Measurements from ENCODE around the gene TANC1.

TANC1 gene

DNA sequence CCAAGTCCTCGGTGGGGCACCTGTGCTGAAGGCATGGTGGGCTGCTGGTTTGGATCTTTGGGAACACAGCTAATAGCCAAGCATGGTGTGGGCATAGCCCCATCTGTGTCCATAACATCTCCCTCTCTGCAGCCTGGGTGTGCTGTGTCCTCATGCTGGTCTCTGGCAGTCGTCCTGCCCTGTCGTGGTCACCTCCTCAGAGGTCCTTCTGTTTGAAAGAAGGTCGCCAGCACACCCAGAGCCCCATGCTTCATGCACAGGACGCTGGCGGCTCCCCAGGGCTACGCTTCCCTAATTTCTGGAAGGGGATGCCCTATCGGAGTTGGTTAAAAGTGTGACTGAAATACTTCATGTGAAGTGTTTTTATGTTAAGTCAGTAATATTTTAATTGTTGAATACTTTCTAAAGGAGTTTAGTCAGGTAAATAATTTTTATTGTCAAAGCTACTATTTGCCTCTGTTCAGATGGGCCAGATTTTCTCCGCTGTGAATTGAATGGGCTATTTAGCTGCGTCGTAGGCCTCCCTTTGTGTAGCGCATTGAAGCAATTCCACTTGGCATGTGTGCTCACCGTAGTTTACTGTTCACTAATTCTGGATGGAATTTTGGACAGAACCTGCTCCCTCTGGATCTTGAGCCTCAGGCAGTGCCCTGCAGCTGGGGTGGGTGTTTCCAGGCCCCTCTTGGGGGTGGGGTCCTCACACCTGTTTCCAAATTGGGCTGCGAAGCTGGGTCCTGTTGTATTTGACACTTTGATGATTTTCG, 236.1 kb downstream of the TANC1 start:
- no peak for DNase-seq

DNA sequence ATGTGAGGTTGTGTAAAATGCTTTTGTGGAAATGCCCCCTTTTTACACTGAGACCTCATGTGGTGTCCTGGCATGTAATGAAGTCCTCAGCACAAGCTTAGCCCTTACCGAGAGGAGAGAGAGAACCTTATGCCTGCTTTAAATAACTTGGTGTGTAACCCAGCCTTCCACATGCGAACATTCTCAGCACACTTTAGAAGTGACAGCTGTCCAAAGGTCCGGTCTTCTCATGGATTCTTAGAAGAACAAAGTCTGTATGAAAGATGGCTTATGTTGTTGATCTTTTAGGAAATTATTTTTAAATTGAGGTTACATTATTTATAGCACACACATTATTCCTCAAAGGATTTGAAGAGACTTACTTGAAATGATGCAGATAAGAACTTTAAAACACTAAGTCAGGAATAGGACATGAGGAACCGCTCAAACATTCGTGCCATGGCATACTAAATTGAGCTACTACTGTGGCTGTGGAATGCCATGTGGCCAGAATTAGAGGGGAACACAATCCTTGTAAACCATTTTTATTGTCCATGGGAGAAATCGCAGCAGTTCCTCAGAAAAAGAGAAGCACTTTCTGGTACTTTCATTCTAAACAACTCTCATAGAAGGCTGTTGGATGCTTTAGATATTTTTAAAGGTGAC, 238.4 kb downstream of the TANC1 start:
- no peak for DNase-seq

- no peak for DNase-seq
Observed at GRCh38 chr2:159208438-159208837, 240.0 kb downstream of the TANC1 start.

DNA sequence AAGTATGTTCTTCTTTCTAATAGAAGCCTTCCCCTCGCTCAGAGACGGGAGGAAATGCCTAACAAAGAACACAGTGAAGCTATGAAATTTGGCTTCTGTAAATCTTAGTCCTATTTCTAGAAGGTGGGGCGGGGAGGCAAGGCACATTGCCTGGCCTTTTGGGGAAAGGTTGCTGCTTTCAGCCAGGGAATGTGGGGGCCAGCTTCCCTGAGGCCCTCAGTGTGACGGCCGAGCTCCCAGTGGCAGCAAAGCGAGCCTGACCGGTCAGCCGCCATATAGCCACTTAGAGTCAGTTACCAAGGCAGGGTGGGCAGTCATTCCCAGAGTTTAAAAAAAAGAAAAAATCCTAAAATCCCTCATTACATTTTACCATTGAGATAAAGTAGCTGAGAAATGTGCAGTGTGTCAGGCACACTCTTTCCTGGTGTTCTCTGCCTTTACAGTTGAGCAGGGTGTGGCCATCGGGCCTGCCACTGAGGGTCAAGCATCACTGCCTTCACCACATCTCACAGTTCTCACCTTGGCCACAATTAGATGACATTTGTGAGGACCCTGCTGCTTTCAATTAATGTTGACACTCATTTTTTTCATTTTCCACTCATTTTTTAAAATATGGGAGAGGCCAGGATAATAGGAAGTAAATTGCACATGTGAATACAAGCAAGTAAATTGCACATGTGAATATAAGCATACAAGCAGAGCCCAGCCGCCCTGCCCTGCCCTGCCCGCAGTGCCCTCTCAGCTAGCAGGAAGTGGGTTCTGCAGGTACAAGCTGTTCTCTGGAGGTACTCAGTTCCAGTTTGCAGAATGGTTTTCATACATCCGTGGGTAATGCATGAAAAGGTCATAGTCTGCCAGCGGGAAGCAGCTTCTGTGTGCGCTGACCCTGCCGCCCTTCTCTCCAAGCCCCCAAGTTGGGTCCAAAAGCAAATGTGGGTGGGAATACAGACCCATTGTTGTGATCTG, 241.2 kb downstream of the TANC1 start:
- DNase-seq = no peak

DNA sequence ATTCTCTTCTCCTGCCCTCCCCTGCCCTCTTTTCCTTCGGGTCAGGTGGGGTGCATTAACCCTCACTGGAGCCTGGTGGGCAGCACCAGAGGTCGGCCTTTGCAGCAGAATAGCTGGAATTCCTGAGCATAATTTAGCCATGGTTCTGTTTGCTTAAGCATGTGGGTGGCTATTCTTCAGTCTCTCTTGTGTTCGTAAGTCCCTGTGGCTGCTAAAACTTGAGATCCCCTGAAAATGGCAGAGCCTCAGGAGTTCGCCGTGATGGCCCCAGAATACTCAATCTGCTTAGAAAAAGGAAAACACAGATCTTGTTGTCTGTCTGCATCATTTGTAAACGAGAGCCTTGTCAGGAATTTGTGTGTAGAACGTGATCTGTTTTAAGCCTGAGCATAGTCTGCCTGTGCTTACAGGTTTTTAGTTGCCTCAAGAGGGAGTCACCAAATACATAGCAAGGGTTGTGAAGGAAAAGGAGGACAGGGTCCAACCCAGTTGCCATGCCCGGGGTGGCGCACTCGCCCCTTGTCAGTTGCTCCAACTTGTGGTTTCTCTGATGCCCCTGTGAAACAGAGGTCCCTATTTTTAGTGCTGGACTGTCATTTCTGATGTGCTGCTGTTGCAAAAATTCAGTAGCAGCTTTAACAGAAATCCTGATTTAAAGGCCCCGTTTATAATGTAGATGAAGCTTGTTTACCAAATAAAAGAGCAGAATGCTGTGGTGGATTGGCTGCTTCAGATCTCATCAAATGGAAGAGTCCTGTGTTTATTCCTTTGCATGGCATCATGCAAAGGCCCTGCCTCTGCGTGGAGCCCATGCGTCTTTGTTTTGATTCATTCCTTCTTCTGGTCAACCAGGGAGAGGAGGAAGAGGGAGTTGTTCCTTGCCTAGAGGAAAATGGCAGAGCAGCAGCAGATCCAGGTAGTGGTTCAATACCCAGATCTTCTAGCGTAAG, 243.3 kb downstream of the TANC1 start:
- no peak for DNase-seq

DNA sequence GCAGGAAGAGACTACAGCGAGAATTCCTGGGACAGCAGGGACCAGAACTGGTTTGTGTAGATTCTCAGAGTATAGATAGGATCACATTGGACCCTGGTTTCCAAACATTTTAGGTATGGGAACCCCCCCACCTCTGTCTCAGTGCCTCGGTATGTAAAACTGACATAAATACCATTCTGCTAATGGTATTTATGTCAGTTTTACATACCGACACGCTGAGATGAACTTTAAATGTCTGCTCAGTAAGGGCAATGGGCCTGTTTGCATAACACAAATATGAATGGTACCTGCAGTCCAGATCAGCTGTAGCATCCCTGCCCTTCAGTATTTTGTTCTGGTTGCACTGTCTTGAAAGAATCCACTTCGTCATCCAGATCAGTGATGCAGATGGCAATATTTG, 244.9 kb downstream of the TANC1 start:
- DNase-seq = no peak

DNA sequence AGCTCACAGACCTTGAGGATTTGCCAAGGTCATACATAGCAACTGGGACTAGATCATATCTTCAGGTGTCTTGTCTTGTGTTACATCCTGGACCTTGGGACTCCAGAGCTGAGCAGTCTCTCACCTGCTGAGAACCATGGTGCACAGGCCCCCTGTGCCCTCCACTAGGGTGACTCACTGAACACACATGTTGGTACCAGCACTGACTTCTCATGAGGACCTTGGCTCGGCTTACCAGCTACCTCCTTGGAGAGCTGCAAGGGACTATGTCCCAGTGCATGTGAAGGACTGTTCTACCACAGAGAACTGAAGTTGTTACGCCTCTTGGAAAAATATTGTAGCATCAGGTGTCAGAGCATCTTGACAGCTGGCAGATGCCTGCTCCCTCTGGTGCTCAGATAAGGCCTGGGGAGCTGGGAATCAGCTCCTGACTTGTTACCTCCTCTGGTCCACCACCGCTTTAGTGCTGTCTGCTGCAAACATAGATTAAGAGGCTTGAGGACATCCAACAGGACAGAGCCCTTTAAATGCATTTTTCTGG, 246.0 kb downstream of the TANC1 start:
- DNase-seq = no peak

DNA sequence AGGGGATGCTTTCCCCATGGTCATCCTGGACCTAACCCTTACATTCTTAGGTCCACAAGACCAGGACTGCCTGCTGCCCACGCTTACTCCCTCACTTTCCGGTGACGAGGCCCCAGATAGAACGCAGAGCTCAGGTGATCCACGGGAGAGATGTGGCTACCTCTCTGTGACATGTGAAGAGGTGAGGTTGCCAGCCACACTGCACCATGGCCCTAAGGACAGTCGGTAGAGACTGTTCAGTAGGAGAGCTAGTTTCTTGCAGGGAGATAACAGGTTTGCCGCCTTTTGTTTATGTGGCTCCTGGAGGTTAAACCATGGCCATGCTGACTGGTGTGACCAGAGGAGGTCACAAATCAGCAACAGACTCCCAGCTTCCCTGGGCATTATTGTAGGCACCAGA, 246.7 kb downstream of the TANC1 start:
- DNase-seq = no peak

- DNase-seq = no peak
Observed at GRCh38 chr2:159217676-159218075, 249.2 kb downstream of the TANC1 start.

GRCh38 chr2:159218389-159218788, 249.9 kb downstream of the TANC1 start:
- DNase-seq = no peak

- no peak for DNase-seq
Observed at GRCh38 chr2:159219394-159219998, 251.1 kb downstream of the TANC1 start.

- no peak for DNase-seq
Observed at GRCh38 chr2:159224061-159224813, 255.8 kb downstream of the TANC1 start.

- no peak for DNase-seq
Observed at GRCh38 chr2:159225025-159226016, 256.9 kb downstream of the TANC1 start.

GRCh38 chr2:159226059-159226461, 257.6 kb downstream of the TANC1 start:
- no peak for DNase-seq

DNA sequence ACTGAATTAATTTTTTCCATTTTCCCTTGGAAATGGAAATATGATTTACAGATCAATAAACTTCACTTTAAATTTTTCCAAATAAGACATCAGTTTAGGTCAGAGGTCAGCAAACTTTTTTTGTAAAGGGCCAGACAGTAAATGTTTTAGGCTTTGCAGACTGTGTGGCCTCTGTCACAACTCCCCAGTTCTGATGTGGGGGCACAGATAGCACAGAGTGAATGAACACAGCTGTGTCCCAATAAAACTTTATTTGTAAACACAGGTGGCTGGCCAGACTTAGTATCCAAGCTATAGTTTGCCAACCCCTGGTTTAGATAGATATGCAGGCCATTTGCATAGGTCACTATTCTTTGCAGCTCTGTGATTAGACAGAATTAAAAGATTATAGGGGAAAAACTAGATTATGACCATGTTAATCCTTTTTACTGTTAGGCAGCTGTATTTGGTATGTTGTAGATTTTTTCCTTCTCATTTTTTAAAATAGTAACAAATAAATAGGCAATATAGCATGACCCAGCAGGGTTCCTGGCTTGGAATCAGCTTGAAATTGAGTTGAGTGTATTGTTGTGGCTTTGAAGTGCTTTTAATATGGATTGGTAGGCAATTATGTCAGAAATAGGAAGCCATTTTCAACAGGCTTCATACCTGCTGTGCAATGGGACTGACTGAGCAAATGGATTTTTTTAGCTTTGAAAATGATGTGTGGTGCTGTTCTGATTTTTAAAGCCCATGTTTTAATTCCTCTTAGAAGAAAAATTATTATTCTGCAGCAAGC, 258.4 kb downstream of the TANC1 start:
- no peak for DNase-seq

GRCh38 chr2:159227467-159227866, 259.0 kb downstream of the TANC1 start:
- DNase-seq = no peak

DNA sequence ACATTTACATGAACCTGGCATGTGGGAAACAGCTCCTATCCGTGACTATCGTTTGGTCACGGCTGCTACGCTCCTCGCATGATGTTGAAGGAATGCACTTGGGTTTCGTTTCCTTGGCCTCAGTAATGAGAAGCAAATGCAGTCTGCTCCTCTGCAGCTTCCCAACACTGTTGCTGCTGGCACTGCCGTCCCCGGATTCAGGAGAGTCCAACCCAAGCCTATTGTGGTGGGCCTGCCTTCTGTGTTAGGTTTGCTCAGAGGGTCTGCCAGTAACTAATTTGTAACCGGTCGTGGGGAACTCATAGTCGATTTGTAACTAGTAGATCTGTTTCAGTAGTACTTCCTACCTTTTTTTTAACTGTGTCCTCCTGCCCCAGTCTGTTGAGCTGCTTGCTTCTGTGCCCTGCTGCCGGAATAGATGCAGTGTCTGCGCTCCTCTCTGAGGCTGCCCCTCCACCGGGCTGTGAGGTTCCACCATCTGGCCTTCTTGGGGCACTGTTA, 259.7 kb downstream of the TANC1 start:
- peak; percentile 66 for DNase-seq

DNA sequence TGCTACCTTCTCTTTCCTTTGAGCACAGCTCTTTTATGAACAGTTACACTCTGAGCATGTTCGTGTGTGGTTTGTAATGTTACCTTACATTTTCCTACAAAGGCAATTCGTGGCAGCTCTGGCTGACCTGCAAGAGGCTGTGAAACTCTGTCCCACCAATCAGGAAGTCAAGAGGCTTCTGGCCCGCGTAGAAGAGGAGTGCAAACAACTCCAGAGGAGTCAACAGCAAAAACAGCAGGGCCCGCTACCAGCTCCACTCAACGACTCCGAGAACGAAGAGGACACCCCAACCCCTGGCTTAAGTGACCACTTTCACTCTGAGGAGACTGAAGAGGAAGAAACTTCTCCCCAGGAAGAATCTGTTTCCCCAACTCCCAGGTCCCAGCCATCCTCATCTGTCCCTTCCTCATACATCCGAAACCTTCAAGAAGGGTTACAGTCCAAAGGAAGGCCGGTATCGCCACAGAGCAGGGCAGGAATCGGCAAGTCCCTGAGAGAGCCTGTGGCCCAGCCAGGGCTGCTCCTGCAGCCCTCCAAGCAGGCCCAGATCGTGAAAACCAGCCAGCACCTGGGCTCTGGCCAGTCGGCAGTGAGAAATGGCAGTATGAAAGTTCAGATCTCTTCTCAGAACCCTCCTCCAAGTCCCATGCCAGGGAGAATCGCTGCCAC, 261.2 kb downstream of the TANC1 start:
- no peak for DNase-seq

Data from right hindlimb (tissue), 1 donor.